H1 (cell line): ENCODE results near the gene AHCY. TPM values are rescaled to one million over a fixed set of nuclear protein-coding genes. Genes with fewer than 3 reads are reported as not detected.

ENCODE experiments used
- CTCF ChIA-PET: fragments of 300-600 bp; sonication (Branson Sonifier 250); formaldehyde crosslinking; loops from one replicate; lab custom pipeline; 2021; ENCODE audit not compliant: partially characterized antibody; lab: Charles Lee
- POLR2A ChIA-PET: fragments of 300-600 bp; sonication (Branson Sonifier 250); formaldehyde crosslinking; loops from one replicate; lab custom pipeline; 2021; ENCODE audit warnings: inconsistent platforms; ENCODE audit not compliant: partially characterized antibody; lab: Charles Lee
- DNase-seq, 2 experiments: peaks; one replicate each; pipeline versions ENCODE4 v3.0.0 to v3.0.0-alpha.2; 2010 to 2022; ENCODE audit warnings: low spot score in 2 of 2, low read depth in 1 of 2, mixed read lengths in 1 of 2
- FAIRE-seq: peaks from 2 replicates; lab custom pipeline; 2011; peaks lifted over from hg19 to GRCh38; lab: Jason Lieb, UNC
- H2AFZ ChIP-seq: 2 replicates; pipeline ENCODE4 v1.8.1; 2012; ENCODE audit warnings: low read length, inconsistent platforms
- H2AK5ac ChIP-seq: 2 replicates; pipeline ENCODE4 v1.6.1; 2013; ENCODE audit warnings: low read depth, low read length
- H2BK120ac ChIP-seq: replicated peaks from 2 replicates; pipeline ENCODE3; 2013; ENCODE audit warnings: low read depth, low read length, inconsistent platforms
- H2BK12ac ChIP-seq: 2 replicates; pipeline ENCODE4 v1.6.1; 2013; ENCODE audit warnings: low read depth, low read length
- H2BK15ac ChIP-seq: 2 replicates; pipeline ENCODE4 v1.6.1; 2013; ENCODE audit warnings: low read length
- H2BK20ac ChIP-seq: 2 replicates; pipeline ENCODE4 v1.6.1; 2013; ENCODE audit warnings: low read length
- H2BK5ac ChIP-seq: 2 replicates; pipeline ENCODE4 v1.6.1; 2013; ENCODE audit warnings: low read depth, low read length
- H3K14ac ChIP-seq: 2 replicates; pipeline ENCODE4 v1.6.1; 2013; ENCODE audit warnings: inconsistent platforms; ENCODE audit not compliant: insufficient read length
- H3K18ac ChIP-seq: 2 replicates; pipeline ENCODE4 v1.6.1; 2013; ENCODE audit warnings: low read length; ENCODE audit errors: extremely low read depth
- H3K23ac ChIP-seq: 2 replicates; pipeline ENCODE4 v1.6.1; 2013; ENCODE audit warnings: inconsistent platforms; ENCODE audit not compliant: insufficient read length
- H3K23me2 ChIP-seq: 2 replicates; pipeline ENCODE4 v1.6.1; 2013; ENCODE audit warnings: low read depth, low read length
- H3K27ac ChIP-seq: 2 replicates; pipeline ENCODE4 v1.6.1; 2011; ENCODE audit warnings: low read depth, low read length, inconsistent platforms
- H3K27me3 ChIP-seq, 4 experiments: replicated peaks in 1 of 4; 1 replicate in 1 of 4; 2 replicates in 3 of 4; pipeline versions ENCODE4 v1.6.1 to v1.8.1; 2011 to 2013; ENCODE audit warnings: low read length in 3 of 4, mild to moderate bottlenecking in 3 of 4, inconsistent platforms in 2 of 4, mixed read lengths in 2 of 4, moderate library complexity in 1 of 4; ENCODE audit not compliant: control insufficient read depth in 3 of 4, insufficient read depth in 3 of 4; ENCODE audit errors: extremely low read depth in 1 of 4
- H3K36me3 ChIP-seq, 4 experiments: 2 replicates each; pipeline versions ENCODE4 v1.6.1 to v1.8.1; 2011 to 2013; ENCODE audit warnings: mild to moderate bottlenecking in 4 of 4, low read length in 3 of 4, moderate library complexity in 2 of 4, control low read depth in 1 of 4, inconsistent platforms in 1 of 4; ENCODE audit not compliant: insufficient read depth in 4 of 4, control insufficient read depth in 2 of 4
- H3K4ac ChIP-seq: replicated peaks from 2 replicates; pipeline ENCODE3; 2013; ENCODE audit warnings: low read length, low read depth, mixed read lengths, inconsistent platforms; ENCODE audit not compliant: insufficient read length
- H3K4me1 ChIP-seq, 4 experiments: replicated peaks in 1 of 4; 1 replicate in 1 of 4; 2 replicates in 3 of 4; pipeline versions ENCODE4 v1.6.1 to v1.8.1; 2011 to 2013; ENCODE audit warnings: low read length in 3 of 4, inconsistent platforms in 2 of 4, mixed read lengths in 1 of 4; ENCODE audit not compliant: insufficient read depth in 4 of 4, control insufficient read depth in 3 of 4
- H3K4me2 ChIP-seq, 2 experiments: 2 replicates each; pipeline versions ENCODE4 v1.6.1 to v1.8.1; 2011 to 2013; ENCODE audit warnings: low read depth in 2 of 2, low read length in 2 of 2, control low read depth in 1 of 2, inconsistent platforms in 1 of 2, mild to moderate bottlenecking in 1 of 2; ENCODE audit not compliant: insufficient read depth in 1 of 2
- H3K4me3 ChIP-seq, 4 experiments: fragments of 200-600, 300-600 bp in 1 of 4; sonication (generic), shearing (Covaris generic), sonication (Bioruptor Twin) in 1 of 4; 2 replicates each; pipeline versions ENCODE4 v1.5.1 to v1.8.1; 2011 to 2016; ENCODE audit warnings: low read length in 4 of 4, low read depth in 3 of 4, control low read depth in 2 of 4, inconsistent platforms in 2 of 4, mild to moderate bottlenecking in 2 of 4, mixed read lengths in 1 of 4, moderate library complexity in 1 of 4; ENCODE audit not compliant: insufficient read depth in 2 of 4; ENCODE audit errors: extremely low read depth in 1 of 4
- H3K56ac ChIP-seq: replicated peaks from 2 replicates; pipeline ENCODE3; 2013; ENCODE audit warnings: low read depth, mild to moderate bottlenecking, mixed read lengths, low read length, inconsistent platforms; ENCODE audit not compliant: insufficient read length
- H3K79me1 ChIP-seq: 2 replicates; pipeline ENCODE4 v1.6.1; 2013; ENCODE audit warnings: low read depth, low read length, control low read depth
- H3K79me2 ChIP-seq, 2 experiments: 2 replicates each; pipeline versions ENCODE4 v1.6.1 to v1.8.1; 2012 to 2013; ENCODE audit warnings: low read length in 2 of 2, mild to moderate bottlenecking in 2 of 2, inconsistent platforms in 1 of 2; ENCODE audit not compliant: insufficient read depth in 2 of 2, control insufficient read depth in 1 of 2
- H3K9ac ChIP-seq, 4 experiments: replicated peaks in 1 of 4; 1 replicate in 1 of 4; 2 replicates in 3 of 4; pipeline versions ENCODE4 v1.6.1 to v1.8.1; 2011 to 2013; ENCODE audit warnings: low read depth in 3 of 4, low read length in 3 of 4, control low read depth in 2 of 4, mild to moderate bottlenecking in 2 of 4, moderate library complexity in 2 of 4, inconsistent platforms in 1 of 4; ENCODE audit errors: extremely low read depth in 1 of 4
- H3K9me3 ChIP-seq, 2 experiments: 2 replicates each; pipeline versions ENCODE4 v1.6.1 to v1.8.1; 2012 to 2013; ENCODE audit warnings: mild to moderate bottlenecking in 2 of 2, moderate library complexity in 2 of 2, control low read depth in 1 of 2, inconsistent platforms in 1 of 2, low read depth in 1 of 2, low read length in 1 of 2, mixed read lengths in 1 of 2; ENCODE audit not compliant: insufficient read depth in 2 of 2
- H4K20me1 ChIP-seq, 2 experiments: replicated peaks in 1 of 2; 2 replicates each; pipeline versions ENCODE3 to v1.8.1; 2011 to 2013; ENCODE audit warnings: inconsistent platforms in 2 of 2, low read length in 2 of 2, mild to moderate bottlenecking in 1 of 2; ENCODE audit not compliant: insufficient read depth in 2 of 2, control insufficient read depth in 1 of 2
- H4K5ac ChIP-seq: 2 replicates; pipeline ENCODE4 v1.6.1; 2013; ENCODE audit warnings: low read length, low read depth, mixed read lengths, inconsistent platforms; ENCODE audit not compliant: insufficient read length
- H4K8ac ChIP-seq: 2 replicates; pipeline ENCODE4 v1.8.0; 2013; ENCODE audit warnings: mild to moderate bottlenecking, moderate library complexity, low read length, inconsistent platforms; ENCODE audit not compliant: insufficient read depth; ENCODE audit errors: extremely low read depth
- H4K91ac ChIP-seq: replicated peaks from 2 replicates; pipeline ENCODE3; 2013; ENCODE audit warnings: low read length, mixed read lengths, inconsistent platforms; ENCODE audit not compliant: insufficient read length
- FOSL1 ChIP-seq: IDR thresholded peaks from 2 replicates; pipeline ENCODE4 v1.6.1; 2011; ENCODE audit warnings: mild to moderate bottlenecking, low read depth, low read length, moderate library complexity; ENCODE audit not compliant: insufficient read depth
- RBBP5 ChIP-seq: IDR thresholded peaks from 2 replicates; pipeline ENCODE4 v1.7.1; 2012; ENCODE audit warnings: low read depth, mild to moderate bottlenecking, inconsistent platforms, low read length, moderate library complexity, borderline replicate concordance
- WGBS, 2 experiments: shearing (Covaris generic) in 1 of 2; methylation state at CpG; one replicate each; pipeline versions ENCODE4 v1.1.6 to v1.1.7; 2013 to 2015; ENCODE audit warnings: low lambda C conversion rate in 2 of 2, mixed read lengths in 2 of 2, inconsistent platforms in 1 of 2, low coverage in 1 of 2, missing lambda C conversion rate in 1 of 2; ENCODE audit not compliant: insufficient replicate concordance in 2 of 2, insufficient coverage in 1 of 2, insufficient read length in 1 of 2; ENCODE audit errors: extremely low coverage in 1 of 2, missing lambda C conversion rate in 1 of 2; 5-methylcytosine and 5-hydroxymethylcytosine counted together
- polyA plus RNA-seq, 7 experiments: library from polyadenylated mRNA; depleted of rRNA in 3 of 7; stranded (reverse) in 5 of 7; unstranded in 2 of 7; fragments of >200 nt in 5 of 7; fragments of 200-250 nt in 2 of 7; gene quantifications; 1 replicate in 5 of 7; 2 replicates in 1 of 7; 4 replicates in 1 of 7; pipeline versions ENCODE4 v1.2.1 to v1.2.3, GENCODE V29; 2011 to 2013; ENCODE audit warnings: missing spikeins in 2 of 7, mixed read lengths in 2 of 7
- total RNA-seq: library from RNA; stranded (reverse); fragmentation: NEBNext Ultra II Directional; extraction: Animal tissue kit (Norgen Biotek cat#: 25700); gene quantifications from 2 replicates; pipeline ENCODE4 v1.2.1, GENCODE V29; 2021

Gene AHCY
- total and polyA plus RNA-seq, 2 of the 8 experiments (the other 6 are each of a cell fraction or from before 2014, with no cell fraction given): 404 to 638 TPM

DNA sequence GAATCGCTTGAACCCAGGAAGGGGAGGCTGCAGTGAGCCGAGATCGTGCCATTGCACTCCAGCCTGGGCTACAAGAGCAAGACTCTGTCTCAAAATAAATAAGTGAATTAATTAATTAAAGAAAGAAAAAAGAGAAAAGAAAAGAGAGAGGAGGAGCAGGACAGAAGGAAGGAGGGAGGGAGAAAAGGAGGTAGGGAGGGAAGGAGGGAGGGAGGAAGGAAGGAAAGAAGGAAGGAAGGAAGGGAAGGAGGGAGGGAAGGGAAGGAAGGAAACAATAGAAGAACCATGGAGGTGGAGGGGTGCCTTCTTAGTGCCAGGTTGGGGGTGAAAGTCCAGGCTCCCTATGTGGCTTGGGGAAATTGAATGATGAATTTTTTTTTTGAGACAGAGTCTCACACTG, 6.5 kb upstream of the AHCY start:
- H4K5ac ChIP-seq: no peak overlapping the region
- no peak overlapping the region for H3K4me3 ChIP-seq
- H3K9me3 ChIP-seq: no peaks in the 10 kb centered on the region
- peaks cover 0 to 3% (median 0%) of the 10 kb centered on the region in 4 experiments; a peak in 2 of 7 replicates for H3K4me1 ChIP-seq
- FAIRE-seq: no peak
- H2BK120ac ChIP-seq: no peak overlapping the region
- H4K91ac ChIP-seq: no peak overlapping the region
- H2AFZ ChIP-seq: no peak overlapping the region
- peaks cover 0 to 8% (median 7%) of the 10 kb centered on the region in 4 experiments; a peak in 5 of 7 replicates for H3K27me3 ChIP-seq
- no peaks in the 10 kb centered on the region for H3K79me2 ChIP-seq
- no peak overlapping the region for H3K56ac ChIP-seq
- no peaks in the 10 kb centered on the region for H4K20me1 ChIP-seq
- H3K23me2 ChIP-seq: peaks cover 6% of the 10 kb centered on the region; the same call in 1 of the 2 replicates
- H3K18ac ChIP-seq: no peak overlapping the region
- H4K8ac ChIP-seq: no peak overlapping the region
- ChIA-PET POLR2A (interaction anchor here (1.4 kb wide), 1 partner anchor 53 kb away, joined by 3 read pairs; the partner anchor contains the start of gene ITCH), CTCF (interaction anchor here (0.6 to 1.4 kb wide), 3 partner anchors 116 to 1925 kb away, joined by 3 to 7 read pairs (median 4); no protein-coding TSS in a partner anchor)
- H3K27ac ChIP-seq: no peak overlapping the region
- no peak overlapping the region for H3K23ac ChIP-seq
- TF ChIP-seq FOSL1 (no peak), RBBP5 (no peak)
- H2BK20ac ChIP-seq: no peak overlapping the region
- 96% methylated on average over 3 of the region's 3 CpGs; no CpG with 5 or more reads in 1 of the 2 experiments for WGBS, 2 experiments
- H2BK15ac ChIP-seq: no peak overlapping the region
- no peak overlapping the region for H3K9ac ChIP-seq
- no peak overlapping the region; the same call in 1 of the 2 replicates for H2BK12ac ChIP-seq
- no peak overlapping the region for H2BK5ac ChIP-seq
- no peaks in the 10 kb centered on the region for H3K79me1 ChIP-seq
- no peak overlapping the region for H3K4ac ChIP-seq
- H3K14ac ChIP-seq: no peak overlapping the region
- no peaks in the 10 kb centered on the region for H3K36me3 ChIP-seq
- DNase-seq: no peak
- H3K4me2 ChIP-seq: no peak overlapping the region
- H2AK5ac ChIP-seq: no peak overlapping the region
